ENCODE measurements around the gene PDE4B. TPM values are rescaled to one million over a fixed set of nuclear protein-coding genes. Genes with fewer than 3 reads are reported as not detected.

Gene PDE4B
- polyA plus RNA-seq, 1 donor (not counting 4 experiments of a cell fraction or from before 2014, with no cell fraction given): 0.29 TPM

DNA sequence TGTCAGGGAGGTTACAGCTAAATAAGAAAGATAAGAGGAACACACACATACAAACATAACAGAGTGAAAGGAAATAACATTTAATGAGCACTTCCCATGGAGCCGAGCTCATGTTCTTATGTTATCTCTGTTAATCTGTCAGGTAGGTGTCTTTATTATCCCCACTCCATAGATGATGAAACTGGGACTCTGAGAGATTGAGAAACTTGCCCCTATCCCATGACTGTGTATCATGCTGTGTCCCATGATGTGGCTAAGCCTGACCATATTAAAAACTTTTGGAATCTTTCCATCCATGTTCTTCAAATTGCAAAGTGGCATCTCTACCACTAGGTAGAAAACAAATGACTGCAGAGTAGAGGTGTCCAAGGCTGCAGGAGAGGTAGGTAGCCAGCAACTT, 456.1 kb downstream of the PDE4B start:
- no peaks in the 10 kb centered on the region for H3K9me3 ChIP-seq (ENCODE audit: control insufficient read depth, low read depth, low read length)
- FAIRE-seq: no peak
- no peak overlapping the region for H3K4me3 ChIP-seq (ENCODE audit: control insufficient read depth in 2 of 3, extremely low read depth in 1 of 3, insufficient read depth in 2 of 3, low read depth in 1 of 3, low read length in 3 of 3)
- H3K4me2 ChIP-seq (ENCODE audit: control insufficient read depth, extremely low read depth, insufficient read depth, low read depth, low read length): no peak overlapping the region
- no peak for DNase-seq (ENCODE audit: low read depth, low spot score)
- no peak overlapping the region for H2AFZ ChIP-seq (ENCODE audit: control insufficient read depth, low read length)
- TF ChIP-seq, protein P1, sequence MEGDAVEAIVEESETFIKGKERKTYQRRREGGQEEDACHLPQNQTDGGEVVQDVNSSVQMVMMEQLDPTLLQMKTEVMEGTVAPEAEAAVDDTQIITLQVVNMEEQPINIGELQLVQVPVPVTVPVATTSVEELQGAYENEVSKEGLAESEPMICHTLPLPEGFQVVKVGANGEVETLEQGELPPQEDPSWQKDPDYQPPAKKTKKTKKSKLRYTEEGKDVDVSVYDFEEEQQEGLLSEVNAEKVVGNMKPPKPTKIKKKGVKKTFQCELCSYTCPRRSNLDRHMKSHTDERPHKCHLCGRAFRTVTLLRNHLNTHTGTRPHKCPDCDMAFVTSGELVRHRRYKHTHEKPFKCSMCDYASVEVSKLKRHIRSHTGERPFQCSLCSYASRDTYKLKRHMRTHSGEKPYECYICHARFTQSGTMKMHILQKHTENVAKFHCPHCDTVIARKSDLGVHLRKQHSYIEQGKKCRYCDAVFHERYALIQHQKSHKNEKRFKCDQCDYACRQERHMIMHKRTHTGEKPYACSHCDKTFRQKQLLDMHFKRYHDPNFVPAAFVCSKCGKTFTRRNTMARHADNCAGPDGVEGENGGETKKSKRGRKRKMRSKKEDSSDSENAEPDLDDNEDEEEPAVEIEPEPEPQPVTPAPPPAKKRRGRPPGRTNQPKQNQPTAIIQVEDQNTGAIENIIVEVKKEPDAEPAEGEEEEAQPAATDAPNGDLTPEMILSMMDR (optimal IDR thresholded peaks at IDR 0.05 in 1 of 3, IDR thresholded peaks at IDR 0.05 in 1 of 3, conservative IDR thresholded peaks at IDR 0.05 in 1 of 3; ENCODE audit: extremely low read depth in 1 of 3, insufficient read depth in 2 of 3, low read length in 3 of 3): no peak
- TF ChIP-seq EZH2 (IDR thresholded peaks at IDR 0.05; ENCODE audit: low read length): no peak
- no peaks in the 10 kb centered on the region for H4K20me1 ChIP-seq (ENCODE audit: control insufficient read depth, extremely low read depth, insufficient read depth, low read length)
- no peaks in the 10 kb centered on the region for H3K36me3 ChIP-seq (ENCODE audit: control insufficient read depth in 2 of 2, extremely low read depth in 1 of 2, insufficient read depth in 2 of 2, low read length in 2 of 2)
- no peaks in the 10 kb centered on the region for H3K9me1 ChIP-seq (ENCODE audit: control insufficient read depth, extremely low read depth, insufficient read depth, low read length)
- dilution Hi-C loops (cut with MboI; ENCODE audit: extremely low pct_ligation_motif_present, low sequenced_read_pairs): loop anchor here (25.0 kb wide), 1 partner anchor 261 kb away; no protein-coding TSS in a partner anchor
- no peak overlapping the region for H3K27ac ChIP-seq (ENCODE audit: control insufficient read depth, insufficient read depth, low read length)
- no peak overlapping the region for H3K9ac ChIP-seq (ENCODE audit: control insufficient read depth, extremely low read depth, insufficient read depth, low read length)
- peaks cover 3% of the 10 kb centered on the region for H3K4me1 ChIP-seq (ENCODE audit: control insufficient read depth, extremely low read depth, insufficient read depth, low read length)
- H3K27me3 ChIP-seq (ENCODE audit: control insufficient read depth, extremely low read depth, insufficient read depth, low read length): no peaks in the 10 kb centered on the region
- no peaks in the 10 kb centered on the region for H3K79me2 ChIP-seq (ENCODE audit: control insufficient read depth, insufficient read depth, low read length)

- dilution Hi-C loops (cut with MboI; ENCODE audit: extremely low pct_ligation_motif_present, low sequenced_read_pairs): loop anchor here (25.0 kb wide), 1 partner anchor 212 kb away; no protein-coding TSS in a partner anchor
- Histone ChIP-seq H3K4me3 (ENCODE audit: control insufficient read depth in 2 of 3, extremely low read depth in 1 of 3, insufficient read depth in 2 of 3, low read depth in 1 of 3, low read length in 3 of 3) (no peak overlapping the region), H3K4me2 (ENCODE audit: control insufficient read depth, extremely low read depth, insufficient read depth, low read depth, low read length) (no peak overlapping the region), H4K20me1 (ENCODE audit: control insufficient read depth, extremely low read depth, insufficient read depth, low read length) (no peaks in the 10 kb centered on the region), H3K9me3 (ENCODE audit: control insufficient read depth, low read depth, low read length) (no peaks in the 10 kb centered on the region), H3K27ac (ENCODE audit: control insufficient read depth, insufficient read depth, low read length) (no peak overlapping the region), H2AFZ (ENCODE audit: control insufficient read depth, low read length) (no peak overlapping the region), H3K27me3 (ENCODE audit: control insufficient read depth, extremely low read depth, insufficient read depth, low read length) (no peaks in the 10 kb centered on the region), H3K9me1 (ENCODE audit: control insufficient read depth, extremely low read depth, insufficient read depth, low read length) (no peaks in the 10 kb centered on the region), H3K79me2 (ENCODE audit: control insufficient read depth, insufficient read depth, low read length) (no peaks in the 10 kb centered on the region), H3K36me3 (ENCODE audit: control insufficient read depth in 2 of 2, extremely low read depth in 1 of 2, insufficient read depth in 2 of 2, low read length in 2 of 2) (no peaks in the 10 kb centered on the region), H3K4me1 (ENCODE audit: control insufficient read depth, extremely low read depth, insufficient read depth, low read length) (no peaks in the 10 kb centered on the region), H3K9ac (ENCODE audit: control insufficient read depth, extremely low read depth, insufficient read depth, low read length) (no peak overlapping the region)
- no peak for FAIRE-seq
- TF ChIP-seq, protein P1 (optimal IDR thresholded peaks at IDR 0.05 in 1 of 3, IDR thresholded peaks at IDR 0.05 in 1 of 3, conservative IDR thresholded peaks at IDR 0.05 in 1 of 3; ENCODE audit: extremely low read depth in 1 of 3, insufficient read depth in 2 of 3, low read length in 3 of 3): no peak
- TF ChIP-seq EZH2 (IDR thresholded peaks at IDR 0.05; ENCODE audit: low read length): no peak
- DNase-seq (ENCODE audit: low read depth, low spot score): no peak
These were observed 457.4 kb downstream of the PDE4B start for GRCh38 chr1:66250075-66250474.

All from keratinocyte (primary cell).